Glutamatergic neuron (in vitro differentiated cells): Measurements from ENCODE around the gene MED26. TPM values are rescaled to one million over a fixed set of nuclear protein-coding genes. Genes with fewer than 3 reads are reported as not detected.
"Not testable (repeated sequence)": the region's sequence is repeated elsewhere in the genome, so short reads cannot be mapped to it uniquely, and the experiment has no call there.

Source experiments
- DNase-seq: peaks from one replicate; pipeline ENCODE4 v3.0.0; 2022
- H3K27ac Mint-ChIP-seq: one replicate; pipeline ENCODE4 v1.8.0; 2020; ENCODE audit warnings: mild to moderate bottlenecking, mixed read lengths, inconsistent platforms; ENCODE audit not compliant: unreplicated experiment
- H3K27me3 Mint-ChIP-seq: one replicate; pipeline ENCODE4 v1.8.0; 2020; ENCODE audit warnings: mild to moderate bottlenecking, moderate library complexity, mixed read lengths, inconsistent platforms; ENCODE audit not compliant: unreplicated experiment
- H3K36me3 Mint-ChIP-seq: one replicate; pipeline ENCODE4 v1.8.0; 2020; ENCODE audit warnings: mild to moderate bottlenecking, mixed read lengths, inconsistent platforms; ENCODE audit not compliant: unreplicated experiment
- H3K4me1 Mint-ChIP-seq: one replicate; pipeline ENCODE4 v1.8.0; 2020; ENCODE audit warnings: mild to moderate bottlenecking, low read depth, mixed read lengths, inconsistent platforms; ENCODE audit not compliant: unreplicated experiment
- H3K4me3 Mint-ChIP-seq: one replicate; pipeline ENCODE4 v1.8.0; 2020; ENCODE audit warnings: mild to moderate bottlenecking, mixed read lengths, inconsistent platforms; ENCODE audit not compliant: unreplicated experiment
- H3K9me3 Mint-ChIP-seq: one replicate; pipeline ENCODE4 v1.8.0; 2020; ENCODE audit warnings: mild to moderate bottlenecking, moderate library complexity, mixed read lengths, inconsistent platforms; ENCODE audit not compliant: unreplicated experiment
- CTCF ChIP-seq: fragments of 200-600 bp; sonication (generic); IDR thresholded peaks from one replicate; pipeline ENCODE4 v1.5.0; 2021; ENCODE audit not compliant: partially characterized antibody, unreplicated experiment
- total RNA-seq: library from RNA; stranded (reverse); fragmentation: NEBNext Ultra II Directional; extraction: Animal tissue kit (Norgen Biotek cat#: 25700); gene quantifications from one replicate; pipeline ENCODE4 v1.2.1, GENCODE V29; 2021; ENCODE audit not compliant: unreplicated experiment

MED26 gene
- total RNA-seq, 1 donor from 2014 or later, result 9.8 TPM

GRCh38 chr19:16671652-16672274 lies 43.8 kb upstream of the MED26 start:
- TF ChIP-seq CTCF, result no peak
- no peaks in the 10 kb centered on the region for H3K9me3 Mint-ChIP-seq
- H3K27ac Mint-ChIP-seq, result no peak overlapping the region
- no peaks in the 10 kb centered on the region for H3K36me3 Mint-ChIP-seq
- H3K4me1 Mint-ChIP-seq, result no peaks in the 10 kb centered on the region
- no peak overlapping the region for H3K4me3 Mint-ChIP-seq
- no peaks in the 10 kb centered on the region for H3K27me3 Mint-ChIP-seq
- no peak for DNase-seq

GRCh38 chr19:16670291-16670690 lies 42.3 kb upstream of the MED26 start:
- no peak for DNase-seq
- Mint-ChIP-seq H3K9me3 (no peaks in the 10 kb centered on the region), H3K36me3 (no peaks in the 10 kb centered on the region), H3K4me1 (no peaks in the 10 kb centered on the region), H3K27ac (no peak overlapping the region), H3K27me3 (no peaks in the 10 kb centered on the region), H3K4me3 (no peak overlapping the region)
- no peak for TF ChIP-seq CTCF

- H3K27ac Mint-ChIP-seq, H3K4me3 Mint-ChIP-seq, H3K36me3 Mint-ChIP-seq, DNase-seq, H3K27me3 Mint-ChIP-seq, H3K4me1 Mint-ChIP-seq, H3K9me3 Mint-ChIP-seq: not testable (repeated sequence)
These were observed 40.7 kb upstream of the MED26 start for GRCh38 chr19:16668702-16669101.

GRCh38 chr19:16668176-16668575 lies 40.2 kb upstream of the MED26 start:
- no peaks in the 10 kb centered on the region for H3K27me3 Mint-ChIP-seq
- no peak for DNase-seq
- H3K9me3 Mint-ChIP-seq, result no peaks in the 10 kb centered on the region
- no peaks in the 10 kb centered on the region for H3K4me1 Mint-ChIP-seq
- TF ChIP-seq CTCF, result no peak
- no peak overlapping the region for H3K27ac Mint-ChIP-seq
- no peaks in the 10 kb centered on the region for H3K36me3 Mint-ChIP-seq
- H3K4me3 Mint-ChIP-seq, result no peak overlapping the region

GRCh38 chr19:16661480-16662034 lies 33.6 kb upstream of the MED26 start:
- peaks cover 12% of the 10 kb centered on the region for H3K4me1 Mint-ChIP-seq
- no peak for TF ChIP-seq CTCF
- peaks cover 6% of the 10 kb centered on the region for H3K27me3 Mint-ChIP-seq
- DNase-seq, result peak; percentile 51
- H3K36me3 Mint-ChIP-seq, result no peaks in the 10 kb centered on the region
- peaks cover 9% of the 10 kb centered on the region for H3K9me3 Mint-ChIP-seq
- peak overlapping the region; percentile 70 for H3K27ac Mint-ChIP-seq
- peak overlapping the region; percentile 84 for H3K4me3 Mint-ChIP-seq
